GM19238 (cell line): Measurements from ENCODE around the gene FAM222B.

ENCODE experiments used
- DNase-seq: peaks from one replicate; pipeline ENCODE4 v3.0.0; 2011; ENCODE audit warnings: low spot score; ENCODE audit not compliant: insufficient read length

The FAM222B gene

GRCh38 chr17:28774206-28774605, 68.4 kb downstream of the FAM222B start:
- no peak for DNase-seq

- DNase-seq, result no peak
Measured at GRCh38 chr17:28773736-28774135, 68.9 kb downstream of the FAM222B start.

DNA sequence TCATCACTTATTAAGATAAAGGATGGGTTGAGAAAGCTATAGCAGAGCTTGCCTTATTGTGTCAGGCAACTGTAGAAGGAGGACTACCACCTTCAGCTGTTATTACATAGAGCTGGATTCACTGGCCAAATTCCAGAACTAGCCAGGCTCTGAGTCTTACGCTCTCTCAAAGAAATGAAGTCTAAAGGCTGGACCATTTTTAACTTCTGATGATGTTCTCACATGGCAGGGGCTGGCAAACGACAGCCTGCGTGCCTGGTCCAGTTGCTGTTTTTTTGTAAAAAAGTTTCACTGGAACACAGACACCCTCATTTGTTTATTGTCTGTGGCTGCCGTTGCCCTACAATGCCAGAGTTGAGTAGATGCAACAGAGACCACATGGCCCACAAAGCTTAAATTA, 77.6 kb downstream of the FAM222B start:
- DNase-seq, result no peak

DNA sequence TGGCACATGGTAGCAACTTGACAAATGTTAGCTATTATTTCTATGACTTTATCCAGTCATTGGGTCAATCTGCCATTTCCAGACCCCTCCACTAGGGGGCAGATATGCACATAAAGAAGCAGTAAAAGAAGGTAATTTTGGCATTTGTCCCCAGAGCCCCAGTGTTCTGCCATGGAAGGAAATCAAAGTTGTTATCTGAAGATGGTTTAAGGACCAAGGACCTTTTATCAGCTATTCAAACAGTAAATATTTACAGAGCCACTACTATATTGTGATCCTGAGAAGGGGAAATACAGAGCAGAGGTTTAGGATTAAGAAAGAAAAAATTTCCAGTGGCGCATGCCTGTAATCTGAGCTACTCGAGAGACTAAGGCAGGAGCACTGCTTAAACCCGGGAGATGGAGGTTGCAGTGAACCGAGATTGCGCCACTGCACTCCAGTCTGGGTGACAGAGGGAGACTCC, 78.8 kb downstream of the FAM222B start:
- no peak for DNase-seq

DNA sequence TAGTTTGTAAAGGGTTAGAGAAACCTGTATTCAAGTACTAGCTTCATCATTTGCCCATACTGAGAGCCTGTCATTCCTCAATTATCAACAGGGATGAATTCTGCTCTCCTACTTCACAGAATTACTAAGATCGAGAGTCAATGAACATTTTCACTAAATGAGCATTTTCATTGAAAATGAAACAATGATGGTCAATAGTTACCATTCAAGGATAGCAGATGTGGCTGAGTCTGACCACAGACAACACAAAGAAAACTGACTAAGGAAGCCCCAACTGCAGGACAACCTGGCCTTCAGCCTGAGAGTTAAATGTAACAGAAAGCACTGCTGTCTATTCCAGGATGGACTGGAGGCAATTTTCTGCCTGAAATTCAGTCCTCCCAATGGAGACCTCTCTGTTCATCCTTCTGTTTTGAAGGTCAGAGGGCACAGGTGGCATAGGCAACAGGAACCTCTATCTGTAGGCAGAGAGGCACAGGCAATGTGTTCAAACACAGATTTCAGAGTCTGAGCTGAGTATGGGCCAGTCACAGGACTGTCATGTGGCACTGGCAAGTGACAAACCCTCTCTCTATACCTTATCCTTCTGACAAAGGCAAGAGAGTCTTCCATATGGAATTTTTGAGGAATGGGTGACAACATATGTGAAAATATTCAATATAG, 79.3 kb downstream of the FAM222B start:
- DNase-seq, result no peak

DNA sequence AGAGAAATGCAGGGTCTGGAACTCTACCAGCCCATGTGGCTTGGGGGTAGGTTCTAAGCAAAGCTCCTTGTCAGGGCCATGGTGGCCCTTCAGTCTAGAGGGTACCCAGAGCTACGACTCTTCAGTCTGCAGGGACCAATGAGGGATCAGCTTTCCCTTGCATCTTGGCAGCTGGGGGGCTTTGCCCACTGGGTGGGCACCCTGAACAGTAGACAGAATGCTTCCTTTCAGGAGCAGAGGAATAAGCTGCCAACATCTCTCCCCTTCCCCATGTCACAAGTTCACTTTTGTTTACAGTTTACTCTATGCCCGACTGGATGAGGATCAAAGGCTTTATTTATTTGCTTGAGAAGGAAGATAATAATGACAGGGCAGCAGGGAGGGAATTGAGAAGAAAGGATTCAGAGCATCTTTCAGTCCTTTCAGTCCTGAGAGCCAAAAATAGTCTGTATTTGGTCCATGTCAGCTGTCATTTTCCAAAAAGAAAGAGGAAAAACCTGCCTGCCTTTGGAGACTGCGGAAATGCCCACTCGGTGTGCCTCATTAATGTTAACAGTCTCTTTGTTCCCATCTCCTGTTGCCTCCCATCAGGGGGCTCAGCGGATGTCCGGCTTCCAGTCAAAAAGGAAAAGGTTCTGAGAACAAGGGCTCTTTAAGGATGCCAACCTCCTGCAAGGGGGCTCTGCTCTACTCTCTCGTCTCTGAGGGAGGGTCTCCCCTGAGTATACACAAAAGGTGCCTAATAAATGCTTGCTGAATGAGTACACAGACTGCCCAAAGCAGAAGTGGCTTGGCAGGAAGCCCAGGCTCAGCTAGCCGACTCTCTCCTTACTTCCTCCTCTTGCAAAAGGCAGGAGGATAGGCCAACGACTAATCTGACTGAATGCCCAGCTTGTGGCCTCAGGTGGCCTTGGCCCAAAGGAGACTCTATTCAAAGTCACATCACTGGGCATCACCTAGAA, 81.7 kb downstream of the FAM222B start:
- DNase-seq, result no peak

DNA sequence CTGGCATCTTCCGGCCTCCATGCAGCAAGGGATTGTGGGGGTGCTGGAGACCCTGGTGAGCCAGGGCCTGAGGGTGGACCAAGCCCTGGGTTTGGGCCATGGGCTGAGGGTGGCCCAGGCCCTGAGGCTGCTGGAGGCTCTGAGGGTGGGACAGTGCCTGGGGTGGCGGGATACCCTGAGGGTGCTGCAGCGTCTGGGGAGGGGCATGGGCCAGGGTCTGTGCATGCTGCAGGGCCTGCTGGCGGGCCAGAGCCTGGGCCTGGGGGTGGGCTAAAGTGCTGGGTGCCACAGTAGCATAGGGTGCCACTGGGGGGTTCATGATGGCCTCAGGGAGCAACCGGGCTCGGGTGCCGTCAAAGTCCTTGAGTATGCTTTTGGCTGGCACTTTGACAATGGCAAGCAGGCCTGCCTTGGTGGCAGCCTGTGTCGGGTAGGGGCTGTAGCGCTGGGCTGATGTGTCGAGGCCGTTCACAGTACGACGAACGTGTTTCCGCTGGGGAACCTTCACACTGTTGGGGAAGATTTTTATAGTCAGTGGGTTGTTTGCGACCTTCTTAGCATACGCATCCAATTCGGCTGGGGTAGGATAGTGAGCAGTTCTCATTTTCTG, 83.2 kb downstream of the FAM222B start:
- no peak for DNase-seq

DNA sequence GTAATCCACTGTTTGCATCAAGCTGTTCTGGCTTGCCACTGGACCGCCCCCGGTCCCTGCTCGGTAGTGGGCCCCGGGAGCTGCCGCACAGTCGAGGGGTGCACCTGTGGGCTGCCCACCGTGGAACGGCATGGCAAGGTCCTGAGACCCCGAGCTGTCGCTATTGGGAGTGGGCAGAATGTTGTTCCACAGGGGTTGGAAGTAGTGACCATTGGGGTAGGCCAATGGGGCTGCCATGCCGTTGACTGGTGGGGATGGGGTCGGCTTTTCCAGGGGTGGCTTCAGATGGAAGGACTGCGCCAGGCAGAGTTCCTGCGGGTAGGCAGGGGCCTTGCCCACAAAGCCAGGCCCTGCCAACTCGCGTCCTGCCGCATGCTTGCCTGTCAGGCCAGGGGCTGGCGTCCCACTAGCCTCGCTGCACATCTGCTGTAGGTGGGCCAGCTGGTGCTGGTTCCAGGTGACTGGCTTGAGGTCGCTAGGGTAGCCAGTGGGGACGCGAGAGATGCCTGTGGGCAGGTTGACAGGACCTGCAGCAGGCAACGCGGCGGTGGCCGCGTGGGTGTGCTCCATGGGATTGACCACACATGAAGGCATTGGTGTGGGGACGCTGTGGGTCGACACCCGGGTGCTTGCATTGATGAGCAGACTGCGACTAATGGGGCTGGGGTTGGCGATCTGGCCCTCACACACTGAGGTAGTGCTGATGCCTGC, 84.0 kb downstream of the FAM222B start:
- DNase-seq, result no peak

DNA sequence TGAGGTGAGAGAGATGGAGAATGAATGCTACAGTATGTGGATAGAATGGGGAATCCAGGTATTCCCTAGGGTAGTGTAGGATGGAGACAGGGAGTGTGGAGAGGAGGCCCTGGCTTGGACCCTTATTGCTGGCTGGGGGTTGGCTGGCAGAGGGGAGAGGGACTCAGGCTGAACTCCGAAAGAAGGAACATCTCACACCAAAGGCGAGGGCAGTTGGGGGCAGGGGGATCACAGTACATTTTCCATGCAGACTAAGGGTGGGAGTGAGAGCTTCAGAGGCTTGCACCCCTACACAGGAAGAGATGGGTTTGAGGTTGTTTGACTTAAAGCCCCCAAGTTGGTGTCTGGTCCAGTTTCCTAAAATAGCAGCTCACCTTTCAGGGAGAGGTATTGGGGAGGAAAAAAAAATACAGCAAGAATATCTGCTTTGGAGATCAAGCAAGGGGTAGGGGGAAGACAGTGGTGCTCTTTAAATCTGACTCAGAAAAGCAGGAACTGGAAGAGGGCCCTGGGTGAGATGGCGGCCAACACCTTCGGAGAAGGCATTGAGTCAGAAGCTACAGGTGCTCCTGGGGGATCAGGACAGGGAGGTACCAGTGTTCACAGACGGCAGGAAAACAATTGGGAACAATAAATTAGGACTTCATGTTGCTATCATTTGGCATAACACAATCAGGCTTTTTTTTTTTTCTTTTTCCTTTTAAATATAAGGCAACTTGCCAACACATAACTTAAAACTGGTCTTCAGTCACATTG, 86.4 kb downstream of the FAM222B start:
- DNase-seq, result no peak

DNA sequence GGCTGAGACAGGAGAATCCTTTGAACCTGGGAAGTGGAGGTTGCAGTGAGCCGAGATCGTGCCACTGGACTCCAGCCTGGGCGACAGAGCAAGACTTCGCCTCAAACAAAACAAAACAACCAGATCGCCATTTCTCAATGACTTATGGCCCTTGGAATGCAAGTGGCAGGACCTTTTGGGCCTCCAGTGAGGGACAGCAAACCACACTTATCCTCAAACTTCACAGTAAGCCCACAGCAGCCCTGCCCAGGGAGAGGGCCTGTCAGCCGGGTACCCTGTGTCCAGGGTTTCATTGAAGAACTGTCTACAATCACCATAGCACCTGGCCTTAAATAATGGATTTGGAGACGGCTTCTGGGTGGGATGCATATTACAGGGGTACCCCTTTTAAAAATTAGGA, 87.1 kb downstream of the FAM222B start:
- no peak for DNase-seq

DNA sequence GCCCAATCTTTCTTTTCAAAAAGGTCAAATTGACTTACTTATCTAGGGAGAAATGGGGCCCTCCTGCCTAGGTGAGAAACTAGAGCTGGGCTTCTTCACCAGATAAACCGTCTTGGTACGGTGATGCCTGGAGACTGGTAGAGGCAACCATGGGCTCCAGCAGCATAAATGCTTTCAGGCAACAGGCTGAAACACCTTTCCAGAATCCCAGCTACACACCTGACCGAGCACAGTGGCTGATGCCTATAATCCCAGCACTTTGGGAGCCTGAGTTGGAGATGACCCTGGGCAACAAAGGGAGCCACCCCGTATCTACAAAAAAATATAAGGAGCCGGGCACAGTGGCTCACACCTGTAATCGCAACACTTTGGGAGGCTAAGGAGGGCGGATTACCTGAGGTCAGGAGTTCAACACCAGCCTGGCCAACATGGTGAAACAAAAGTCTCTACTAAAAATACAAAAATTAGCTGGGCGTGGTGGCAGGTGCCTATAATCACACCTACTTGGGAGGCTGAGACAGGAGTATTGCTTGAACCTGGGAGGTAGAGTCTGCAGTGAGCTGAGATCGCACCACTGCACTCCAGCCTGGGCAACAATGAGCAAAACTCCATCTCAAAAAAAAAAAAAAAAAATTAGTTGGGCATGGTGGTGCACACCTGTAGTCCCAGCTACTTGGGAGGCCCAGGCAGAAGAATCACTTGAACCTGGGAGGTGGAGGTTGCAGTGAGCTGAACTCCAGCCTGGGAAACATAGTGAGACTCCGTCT, 90.8 kb downstream of the FAM222B start:
- no peak for DNase-seq

- peak; percentile 75 for DNase-seq
Measured at GRCh38 chr17:28750178-28751047, 92.2 kb downstream of the FAM222B start.

GRCh38 chr17:28749516-28750177, 92.9 kb downstream of the FAM222B start:
- DNase-seq, result no peak

DNA sequence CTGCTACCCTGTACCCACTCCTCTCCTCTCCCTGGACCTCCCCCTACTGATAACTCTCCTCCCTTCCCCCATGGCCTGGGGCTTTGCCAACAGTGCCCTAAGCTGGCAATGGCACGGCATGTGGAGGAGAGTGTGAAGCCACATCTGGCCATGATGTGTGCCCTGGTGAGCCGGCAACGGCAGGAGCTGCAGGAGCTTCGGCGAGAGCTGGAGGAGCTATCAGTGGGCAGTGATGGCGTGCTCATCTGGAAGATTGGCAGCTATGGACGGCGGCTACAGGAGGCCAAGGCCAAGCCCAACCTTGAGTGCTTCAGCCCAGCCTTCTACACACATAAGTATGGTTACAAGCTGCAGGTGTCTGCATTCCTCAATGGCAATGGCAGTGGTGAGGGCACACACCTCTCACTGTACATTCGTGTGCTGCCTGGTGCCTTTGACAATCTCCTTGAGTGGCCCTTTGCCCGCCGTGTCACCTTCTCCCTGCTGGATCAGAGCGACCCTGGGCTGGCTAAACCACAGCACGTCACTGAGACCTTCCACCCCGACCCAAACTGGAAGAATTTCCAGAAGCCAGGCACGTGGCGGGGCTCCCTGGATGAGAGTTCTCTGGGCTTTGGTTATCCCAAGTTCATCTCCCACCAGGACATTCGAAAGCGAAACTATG, 93.6 kb downstream of the FAM222B start:
- no peak for DNase-seq

- no peak for DNase-seq
Measured at GRCh38 chr17:28747801-28748750, 94.5 kb downstream of the FAM222B start.

DNA sequence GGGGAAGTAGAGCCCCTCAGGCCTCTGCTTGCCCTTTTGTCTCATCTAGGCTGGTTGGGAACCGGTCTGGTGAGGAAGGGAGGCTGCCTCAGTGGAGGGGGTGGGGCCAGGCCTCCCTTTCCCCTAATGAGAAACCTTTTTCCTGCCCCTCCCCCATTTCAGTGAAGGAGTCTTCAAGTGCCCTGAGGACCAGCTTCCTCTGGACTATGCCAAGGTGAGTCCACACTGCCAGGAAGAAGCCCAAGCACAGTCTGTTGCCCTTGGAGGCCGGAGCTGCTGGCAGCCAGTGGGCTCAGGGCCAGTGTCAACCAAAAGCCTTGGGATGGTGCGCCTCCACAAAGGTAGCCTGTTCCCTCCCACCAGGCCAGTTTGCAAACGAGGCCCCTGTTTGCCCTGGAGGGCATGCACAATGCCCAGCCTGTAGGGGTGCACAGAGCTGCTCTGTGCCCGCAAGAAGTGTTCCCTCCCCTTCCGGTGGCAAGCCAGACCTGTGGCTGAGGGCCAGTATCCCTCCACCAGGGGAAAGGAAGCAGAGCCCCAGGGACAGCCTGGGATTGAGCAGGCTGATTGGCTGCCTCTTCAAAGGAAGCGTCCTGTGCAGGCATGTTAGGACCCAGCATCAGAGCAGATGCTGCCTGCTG, 95.4 kb downstream of the FAM222B start:
- DNase-seq, result no peak
